ENCODE measurements around the gene GSTO1. TPM values are rescaled to one million over a fixed set of nuclear protein-coding genes. Genes with fewer than 3 reads are reported as not detected.

Gene GSTO1
- total RNA-seq, 1 experiment from 2014 or later = 86.4 TPM

GRCh38 chr10:104259999-104260774 is 5.5 kb downstream of the GSTO1 start:
- Histone ChIP-seq H3K4me3 (ENCODE audit: low read length) (no peak overlapping the region), H3K27me3 (ENCODE audit: low read length) (no peaks in the 10 kb centered on the region), H4K20me1 (ENCODE audit: insufficient read depth, low read depth, low read length) (no peaks in the 10 kb centered on the region; the same call in 1 of the 2 replicates), H3K9me2 (replicated peaks; ENCODE audit: insufficient read depth, low read length) (no peaks in the 10 kb centered on the region), H3K4me2 (ENCODE audit: low read depth, low read length, poor library complexity, severe bottlenecking) (no peak overlapping the region), H3K4me1 (ENCODE audit: low read length) (peaks cover 18% of the 10 kb centered on the region), H2AFZ (ENCODE audit: low read length) (no peak overlapping the region), H3K27ac (ENCODE audit: low read length) (no peak overlapping the region), H3K36me3 (ENCODE audit: insufficient read depth, low read length) (peaks cover 52% of the 10 kb centered on the region; the same call in 1 of the 2 replicates), H3K79me2 (ENCODE audit: low read length) (peaks cover 97% of the 10 kb centered on the region), H3K9ac (ENCODE audit: low read length) (no peak overlapping the region), H3K9me3 (ENCODE audit: low read length) (no peaks in the 10 kb centered on the region)
- DNase-seq = peak; percentile 34

GRCh38 chr10:104260775-104261115 is 6.1 kb downstream of the GSTO1 start:
- Histone ChIP-seq H2AFZ (ENCODE audit: low read length) (no peak overlapping the region), H3K9me2 (replicated peaks; ENCODE audit: insufficient read depth, low read length) (no peaks in the 10 kb centered on the region), H3K4me3 (ENCODE audit: low read length) (no peak overlapping the region), H4K20me1 (ENCODE audit: insufficient read depth, low read depth, low read length) (no peaks in the 10 kb centered on the region; the same call in 1 of the 2 replicates), H3K36me3 (ENCODE audit: insufficient read depth, low read length) (peaks cover 57% of the 10 kb centered on the region), H3K4me1 (ENCODE audit: low read length) (peaks cover 15% of the 10 kb centered on the region), H3K9ac (ENCODE audit: low read length) (no peak overlapping the region), H3K79me2 (ENCODE audit: low read length) (peaks cover 97% of the 10 kb centered on the region), H3K9me3 (ENCODE audit: low read length) (no peaks in the 10 kb centered on the region), H3K4me2 (ENCODE audit: low read depth, low read length, poor library complexity, severe bottlenecking) (no peak overlapping the region), H3K27ac (ENCODE audit: low read length) (no peak overlapping the region), H3K27me3 (ENCODE audit: low read length) (no peaks in the 10 kb centered on the region)
- peak; percentile 12 for DNase-seq

- H3K36me3 ChIP-seq (ENCODE audit: insufficient read depth, low read length) = peaks cover 63% of the 10 kb centered on the region
- no peak overlapping the region for H3K4me3 ChIP-seq (ENCODE audit: low read length)
- peaks cover 97% of the 10 kb centered on the region for H3K79me2 ChIP-seq (ENCODE audit: low read length)
- DNase-seq = no peak
- H3K4me1 ChIP-seq (ENCODE audit: low read length) = peaks cover 7% of the 10 kb centered on the region
- H3K9ac ChIP-seq (ENCODE audit: low read length) = no peak overlapping the region
- no peak overlapping the region for H2AFZ ChIP-seq (ENCODE audit: low read length)
- no peaks in the 10 kb centered on the region; the same call in 1 of the 2 replicates for H4K20me1 ChIP-seq (ENCODE audit: insufficient read depth, low read depth, low read length)
- H3K4me2 ChIP-seq (ENCODE audit: low read depth, low read length, poor library complexity, severe bottlenecking) = no peak overlapping the region
- no peak overlapping the region for H3K27ac ChIP-seq (ENCODE audit: low read length)
- H3K9me3 ChIP-seq (ENCODE audit: low read length) = no peaks in the 10 kb centered on the region
- H3K27me3 ChIP-seq (ENCODE audit: low read length) = no peaks in the 10 kb centered on the region
- no peaks in the 10 kb centered on the region for H3K9me2 ChIP-seq (replicated peaks; ENCODE audit: insufficient read depth, low read length)
Measured at GRCh38 chr10:104262055-104262454, 7.4 kb downstream of the GSTO1 start.

GRCh38 chr10:104264783-104265182 is 10.1 kb downstream of the GSTO1 start:
- Histone ChIP-seq H3K27me3 (ENCODE audit: low read length) (no peaks in the 10 kb centered on the region), H3K4me1 (ENCODE audit: low read length) (peaks cover 22% of the 10 kb centered on the region), H3K9ac (ENCODE audit: low read length) (no peak overlapping the region), H3K9me2 (replicated peaks; ENCODE audit: insufficient read depth, low read length) (no peaks in the 10 kb centered on the region), H3K4me2 (ENCODE audit: low read depth, low read length, poor library complexity, severe bottlenecking) (no peak overlapping the region), H3K9me3 (ENCODE audit: low read length) (no peaks in the 10 kb centered on the region), H4K20me1 (ENCODE audit: insufficient read depth, low read depth, low read length) (peaks cover 6% of the 10 kb centered on the region; the same call in 1 of the 2 replicates), H2AFZ (ENCODE audit: low read length) (no peak overlapping the region), H3K27ac (ENCODE audit: low read length) (no peak overlapping the region), H3K4me3 (ENCODE audit: low read length) (no peak overlapping the region), H3K36me3 (ENCODE audit: insufficient read depth, low read length) (peaks cover 54% of the 10 kb centered on the region), H3K79me2 (ENCODE audit: low read length) (peaks cover 88% of the 10 kb centered on the region)
- DNase-seq = no peak

- Histone ChIP-seq H3K27ac (ENCODE audit: low read length) (no peak overlapping the region), H3K9ac (ENCODE audit: low read length) (peak overlapping the region; percentile 92), H3K27me3 (ENCODE audit: low read length) (no peaks in the 10 kb centered on the region), H3K4me1 (ENCODE audit: low read length) (peaks cover 28% of the 10 kb centered on the region), H3K4me3 (ENCODE audit: low read length) (peak overlapping the region; percentile 98), H3K9me2 (replicated peaks; ENCODE audit: insufficient read depth, low read length) (no peaks in the 10 kb centered on the region), H2AFZ (ENCODE audit: low read length) (no peak overlapping the region), H3K36me3 (ENCODE audit: insufficient read depth, low read length) (peaks cover 33% of the 10 kb centered on the region), H3K9me3 (ENCODE audit: low read length) (no peaks in the 10 kb centered on the region), H4K20me1 (ENCODE audit: insufficient read depth, low read depth, low read length) (0 out of 2 replicates have a peak, but pooled peaks cover 6% of the 10 kb centered on the region), H3K79me2 (ENCODE audit: low read length) (peaks cover 59% of the 10 kb centered on the region), H3K4me2 (ENCODE audit: low read depth, low read length, poor library complexity, severe bottlenecking) (peak overlapping the region; percentile 99)
- no peak for DNase-seq
Measured at GRCh38 chr10:104267721-104268404, 13.2 kb downstream of the GSTO1 start.

GRCh38 chr10:104268405-104268712 is 13.7 kb downstream of the GSTO1 start:
- Histone ChIP-seq H3K79me2 (ENCODE audit: low read length) (peaks cover 54% of the 10 kb centered on the region), H3K4me2 (ENCODE audit: low read depth, low read length, poor library complexity, severe bottlenecking) (peak overlapping the region; percentile 99), H3K9ac (ENCODE audit: low read length) (peak overlapping the region; percentile 92), H3K9me2 (replicated peaks; ENCODE audit: insufficient read depth, low read length) (no peaks in the 10 kb centered on the region), H3K27me3 (ENCODE audit: low read length) (no peaks in the 10 kb centered on the region), H2AFZ (ENCODE audit: low read length) (0 out of 2 replicates have a peak overlapping the region, but pooled peaks have one; percentile 57), H3K4me1 (ENCODE audit: low read length) (peaks cover 28% of the 10 kb centered on the region), H3K27ac (ENCODE audit: low read length) (no peak overlapping the region), H3K9me3 (ENCODE audit: low read length) (no peaks in the 10 kb centered on the region), H4K20me1 (ENCODE audit: insufficient read depth, low read depth, low read length) (0 out of 2 replicates have a peak, but pooled peaks cover 6% of the 10 kb centered on the region), H3K4me3 (ENCODE audit: low read length) (peak overlapping the region; percentile 98), H3K36me3 (ENCODE audit: insufficient read depth, low read length) (peaks cover 30% of the 10 kb centered on the region)
- no peak for DNase-seq

- Histone ChIP-seq H3K79me2 (ENCODE audit: low read length) (peaks cover 48% of the 10 kb centered on the region), H2AFZ (ENCODE audit: low read length) (peak within 1 kb of the TSS; percentile 93), H3K9me2 (replicated peaks; ENCODE audit: insufficient read depth, low read length) (no peaks in the 10 kb centered on the region), H3K36me3 (ENCODE audit: insufficient read depth, low read length) (peaks cover 24% of the 10 kb centered on the region), H3K9ac (ENCODE audit: low read length) (peak within 1 kb of the TSS; percentile 92), H3K27ac (ENCODE audit: low read length) (no peak within 1 kb of the TSS), H3K4me1 (ENCODE audit: low read length) (peaks cover 28% of the 10 kb centered on the region), H3K27me3 (ENCODE audit: low read length) (no peaks in the 10 kb centered on the region), H3K9me3 (ENCODE audit: low read length) (no peaks in the 10 kb centered on the region), H3K4me3 (ENCODE audit: low read length) (peak within 1 kb of the TSS; percentile 98), H3K4me2 (ENCODE audit: low read depth, low read length, poor library complexity, severe bottlenecking) (peak within 1 kb of the TSS; percentile 99), H4K20me1 (ENCODE audit: insufficient read depth, low read depth, low read length) (0 out of 2 replicates have a peak, but pooled peaks cover 6% of the 10 kb centered on the region)
- DNase-seq = peak; percentile 99
Measured at GRCh38 chr10:104268713-104269645, 14.3 kb downstream of the GSTO1 start, which contains the start of gene GSTO2. TSS of gene GSTO2 (plus strand) at chr10:104269184. CDS start at chr10:104274916, 5,732 bp downstream.

All from Karpas-422 (cell line).